KOPT-K1 (cell line): Measurements from ENCODE around the gene CLEC18B.
"Not testable (repeated sequence)": the region's sequence is repeated elsewhere in the genome, so short reads cannot be mapped to it uniquely, and the experiment has no call there.

ENCODE experiments used
- H3K27ac ChIP-seq: fragments of 200-600 bp; sonication (generic); 2 replicates; pipeline ENCODE4 v1.5.1; 2016; ENCODE audit warnings: antibody characterized with exemption, mild to moderate bottlenecking, low read depth, low read length; ENCODE audit not compliant: poor library complexity, severe bottlenecking
- H3K36me3 ChIP-seq: fragments of 200-600 bp; sonication (generic); 2 replicates; pipeline ENCODE4 v1.5.1; 2017; ENCODE audit warnings: antibody characterized with exemption, mild to moderate bottlenecking, low read length, moderate library complexity; ENCODE audit not compliant: insufficient read depth
- H3K9me3 ChIP-seq: fragments of 200-600 bp; sonication (generic); 2 replicates; pipeline ENCODE4 v1.5.1; 2017; ENCODE audit warnings: antibody characterized with exemption, low read length, mild to moderate bottlenecking; ENCODE audit not compliant: insufficient read depth, poor library complexity, severe bottlenecking

CLEC18B gene

GRCh38 chr16:74450967-74451760, 29.9 kb upstream of the CLEC18B start:
- H3K27ac ChIP-seq = no peak overlapping the region
- no peaks in the 10 kb centered on the region for H3K9me3 ChIP-seq
- peaks cover 43% of the 10 kb centered on the region for H3K36me3 ChIP-seq

GRCh38 chr16:74450236-74450635, 29.0 kb upstream of the CLEC18B start:
- peaks cover 34% of the 10 kb centered on the region for H3K36me3 ChIP-seq
- no peak overlapping the region for H3K27ac ChIP-seq
- no peaks in the 10 kb centered on the region for H3K9me3 ChIP-seq

GRCh38 chr16:74449470-74449869, 28.2 kb upstream of the CLEC18B start:
- Histone ChIP-seq H3K27ac (no peak overlapping the region), H3K9me3 (no peaks in the 10 kb centered on the region), H3K36me3 (peaks cover 29% of the 10 kb centered on the region)

- Histone ChIP-seq H3K36me3 (peaks cover 29% of the 10 kb centered on the region), H3K27ac (no peak overlapping the region), H3K9me3 (no peaks in the 10 kb centered on the region)
These were observed 27.7 kb upstream of the CLEC18B start for GRCh38 chr16:74448990-74449389.

GRCh38 chr16:74447578-74447977, 26.3 kb upstream of the CLEC18B start:
- Histone ChIP-seq H3K36me3 (peaks cover 19% of the 10 kb centered on the region; the same call in 1 of the 2 replicates), H3K9me3 (no peaks in the 10 kb centered on the region), H3K27ac (no peak overlapping the region)

- Histone ChIP-seq H3K36me3 (peaks cover 12% of the 10 kb centered on the region; the same call in 1 of the 2 replicates), H3K27ac (no peak overlapping the region), H3K9me3 (no peaks in the 10 kb centered on the region)
These were observed 25.6 kb upstream of the CLEC18B start for GRCh38 chr16:74446866-74447265.

GRCh38 chr16:74443624-74444346, 22.5 kb upstream of the CLEC18B start:
- not testable (repeated sequence) for H3K36me3 ChIP-seq, H3K9me3 ChIP-seq, H3K27ac ChIP-seq

GRCh38 chr16:74439685-74440084, 18.4 kb upstream of the CLEC18B start:
- Histone ChIP-seq H3K27ac (no peak overlapping the region), H3K36me3 (no peaks in the 10 kb centered on the region), H3K9me3 (no peaks in the 10 kb centered on the region)

- peak overlapping the region; percentile 23 for H3K27ac ChIP-seq
These were observed 17.3 kb upstream of the CLEC18B start for GRCh38 chr16:74438492-74438979.

GRCh38 chr16:74431516-74431915, 10.2 kb upstream of the CLEC18B start:
- Histone ChIP-seq H3K36me3 (no peaks in the 10 kb centered on the region), H3K27ac (no peak overlapping the region), H3K9me3 (no peaks in the 10 kb centered on the region)

More at GRCh38 chr16:74438492-74438979, 17.3 kb upstream of the CLEC18B start:
- no peaks in the 10 kb centered on the region for H3K9me3 ChIP-seq
- H3K36me3 ChIP-seq = no peaks in the 10 kb centered on the region

GRCh38 chr16:74430036-74430712, 8.9 kb upstream of the CLEC18B start:
- not testable (repeated sequence) for H3K36me3 ChIP-seq, H3K27ac ChIP-seq, H3K9me3 ChIP-seq

GRCh38 chr16:74428493-74428892, 7.2 kb upstream of the CLEC18B start:
- H3K27ac ChIP-seq, H3K36me3 ChIP-seq: not testable (repeated sequence)

GRCh38 chr16:74425751-74426150, 4.5 kb upstream of the CLEC18B start:
- not testable (repeated sequence) for H3K27ac ChIP-seq, H3K9me3 ChIP-seq, H3K36me3 ChIP-seq

More at GRCh38 chr16:74428493-74428892, 7.2 kb upstream of the CLEC18B start:
- not testable (repeated sequence) for H3K9me3 ChIP-seq

- not testable (repeated sequence) for H3K9me3 ChIP-seq, H3K36me3 ChIP-seq
These were observed 2.4 kb upstream of the CLEC18B start for GRCh38 chr16:74423721-74424120.

GRCh38 chr16:74422086-74422485, 808 bp upstream of the CLEC18B start:
- H3K36me3 ChIP-seq, H3K9me3 ChIP-seq, H3K27ac ChIP-seq: not testable (repeated sequence)

More at GRCh38 chr16:74423721-74424120, 2.4 kb upstream of the CLEC18B start:
- not testable (repeated sequence) for H3K27ac ChIP-seq
